Measurements from ENCODE around the gene PRKG1. TPM values are rescaled to one million over a fixed set of nuclear protein-coding genes. Genes with fewer than 3 reads are reported as not detected.

Gene PRKG1
- total RNA-seq, 1 donor, result 1.2 TPM

- Histone ChIP-seq H3K4me3 (ENCODE audit: low read length) (no peak overlapping the region), H3K9me3 (ENCODE audit: low read depth, low read length) (no peaks in the 10 kb centered on the region), H3K4me1 (ENCODE audit: insufficient read depth, low read length) (no peaks in the 10 kb centered on the region), H3K27me3 (ENCODE audit: insufficient read depth, low read length) (no peaks in the 10 kb centered on the region)
These were observed 233.8 kb downstream of the PRKG1 start for GRCh38 chr10:51308116-51308515.

DNA sequence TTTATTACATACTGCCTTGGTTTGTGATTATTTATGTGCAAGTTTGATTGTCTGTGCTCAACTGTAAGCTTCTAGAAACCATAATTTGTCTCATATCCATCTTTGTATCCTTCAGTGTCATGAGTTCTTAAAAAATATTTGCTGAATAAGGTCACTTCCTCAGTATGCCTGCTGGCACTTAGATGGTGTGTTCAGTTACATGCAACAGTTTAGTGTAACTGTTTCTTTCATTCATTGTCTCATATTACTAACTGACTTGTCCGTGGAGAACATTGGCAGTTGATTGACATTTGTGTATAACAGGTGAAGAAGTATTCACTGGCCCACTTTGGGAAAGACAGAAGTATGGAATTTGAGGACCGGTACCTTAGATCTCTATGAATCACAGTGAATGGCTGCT is 236.9 kb downstream of the PRKG1 start:
- no peak overlapping the region for H3K4me3 ChIP-seq (ENCODE audit: low read length)
- no peaks in the 10 kb centered on the region for H3K9me3 ChIP-seq (ENCODE audit: low read depth, low read length)
- no peaks in the 10 kb centered on the region for H3K4me1 ChIP-seq (ENCODE audit: insufficient read depth, low read length)
- no peaks in the 10 kb centered on the region for H3K27me3 ChIP-seq (ENCODE audit: insufficient read depth, low read length)

DNA sequence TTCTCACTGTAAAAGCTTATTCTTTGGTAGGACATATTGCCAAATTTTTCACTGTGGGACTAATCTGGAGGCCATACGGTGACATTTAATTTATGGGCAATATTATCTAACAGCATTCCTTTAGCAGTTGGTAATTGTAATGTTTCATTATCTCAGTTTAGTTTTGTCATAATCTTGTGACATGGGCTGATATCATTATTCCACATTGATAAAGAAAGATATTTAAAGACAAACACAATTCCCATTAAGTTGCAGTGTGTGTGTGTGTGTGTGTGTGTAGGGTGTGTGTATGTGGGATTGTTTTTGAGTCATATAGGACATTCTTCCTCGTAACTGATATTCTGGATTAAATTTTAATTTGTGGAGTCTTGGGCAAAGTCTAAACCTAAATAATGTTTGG is 238.5 kb downstream of the PRKG1 start:
- no peak overlapping the region for H3K4me3 ChIP-seq (ENCODE audit: low read length)
- no peaks in the 10 kb centered on the region for H3K27me3 ChIP-seq (ENCODE audit: insufficient read depth, low read length)
- H3K9me3 ChIP-seq (ENCODE audit: low read depth, low read length), result no peaks in the 10 kb centered on the region
- no peaks in the 10 kb centered on the region for H3K4me1 ChIP-seq (ENCODE audit: insufficient read depth, low read length)

DNA sequence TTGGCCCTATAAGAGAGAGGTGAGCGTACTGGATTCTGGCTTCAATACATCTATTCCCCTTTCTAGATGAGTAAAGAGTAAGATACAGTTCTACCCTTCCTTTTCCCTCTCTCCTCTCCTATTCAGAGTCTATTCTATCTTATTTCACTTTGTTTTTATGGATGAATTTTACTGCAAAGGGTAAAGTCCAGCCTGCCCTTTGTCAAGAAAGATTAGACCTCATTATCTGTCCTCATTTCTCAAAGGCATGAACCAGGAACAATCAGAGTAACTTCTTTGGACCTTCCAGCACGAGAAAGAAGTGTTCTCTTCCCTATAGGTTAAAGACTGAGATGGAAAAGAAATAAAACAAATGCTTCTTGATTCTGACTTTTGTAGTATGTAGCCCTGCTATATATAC is 239.0 kb downstream of the PRKG1 start:
- H3K4me3 ChIP-seq (ENCODE audit: low read length), result no peak overlapping the region
- no peaks in the 10 kb centered on the region for H3K4me1 ChIP-seq (ENCODE audit: insufficient read depth, low read length)
- no peaks in the 10 kb centered on the region for H3K9me3 ChIP-seq (ENCODE audit: low read depth, low read length)
- no peaks in the 10 kb centered on the region for H3K27me3 ChIP-seq (ENCODE audit: insufficient read depth, low read length)

DNA sequence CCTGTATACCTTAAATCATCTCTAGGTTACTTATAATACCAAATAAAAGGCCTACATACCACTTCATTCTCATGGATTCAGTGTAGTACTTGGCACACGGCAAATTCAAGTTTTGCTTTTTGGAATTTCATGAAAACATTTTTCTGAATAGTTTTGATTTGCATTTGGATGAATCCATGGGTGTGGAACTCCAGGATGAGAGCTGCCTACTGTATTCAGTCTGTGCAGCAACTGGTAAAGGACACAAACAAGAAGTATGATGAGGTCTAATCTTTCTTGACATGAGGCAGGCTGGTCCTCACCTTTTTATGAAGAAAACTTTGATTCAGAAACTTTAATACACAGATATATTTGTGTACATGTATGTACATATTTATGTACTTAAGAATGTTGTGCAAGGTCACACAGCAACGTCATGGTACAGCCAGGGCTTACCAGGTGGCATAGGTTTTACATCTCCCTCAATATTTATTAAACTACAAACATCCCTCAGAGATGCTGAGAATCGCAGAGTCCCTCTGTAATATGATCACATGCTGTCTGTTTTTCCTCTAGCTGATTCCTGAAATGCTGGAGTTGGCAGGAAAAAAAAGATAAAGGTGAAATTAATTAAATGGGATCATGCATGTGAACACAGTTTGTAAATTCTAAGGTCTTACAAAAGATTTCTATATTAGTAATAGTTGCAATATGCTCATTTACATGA is 239.6 kb downstream of the PRKG1 start:
- no peaks in the 10 kb centered on the region for H3K9me3 ChIP-seq (ENCODE audit: low read depth, low read length)

DNA sequence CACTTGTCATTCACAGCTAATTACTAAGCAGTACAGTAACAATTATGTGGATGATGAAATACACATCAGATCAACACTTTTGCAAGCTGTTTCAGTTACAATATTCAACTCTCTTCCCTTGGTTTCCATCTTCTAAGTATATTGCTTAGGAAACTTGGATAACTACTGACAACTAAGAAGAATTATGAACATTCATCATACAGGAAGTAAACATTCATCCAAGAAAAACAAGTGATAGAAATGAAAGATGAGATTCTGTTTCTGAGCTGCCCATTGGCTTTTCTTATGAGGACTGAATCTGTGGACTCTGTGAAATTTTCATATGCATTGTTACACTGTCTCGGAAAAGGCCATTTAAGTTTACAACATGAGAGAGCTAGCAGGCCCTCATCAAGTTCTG is 240.2 kb downstream of the PRKG1 start:
- Histone ChIP-seq H3K27me3 (ENCODE audit: insufficient read depth, low read length) (no peaks in the 10 kb centered on the region), H3K9me3 (ENCODE audit: low read depth, low read length) (no peaks in the 10 kb centered on the region), H3K4me1 (ENCODE audit: insufficient read depth, low read length) (no peaks in the 10 kb centered on the region), H3K4me3 (ENCODE audit: low read length) (no peak overlapping the region)

More for the DNA sequence above, 239.6 kb downstream of the PRKG1 start:
- Histone ChIP-seq H3K4me1 (ENCODE audit: insufficient read depth, low read length) (no peaks in the 10 kb centered on the region), H3K27me3 (ENCODE audit: insufficient read depth, low read length) (no peaks in the 10 kb centered on the region), H3K4me3 (ENCODE audit: low read length) (no peak overlapping the region)

DNA sequence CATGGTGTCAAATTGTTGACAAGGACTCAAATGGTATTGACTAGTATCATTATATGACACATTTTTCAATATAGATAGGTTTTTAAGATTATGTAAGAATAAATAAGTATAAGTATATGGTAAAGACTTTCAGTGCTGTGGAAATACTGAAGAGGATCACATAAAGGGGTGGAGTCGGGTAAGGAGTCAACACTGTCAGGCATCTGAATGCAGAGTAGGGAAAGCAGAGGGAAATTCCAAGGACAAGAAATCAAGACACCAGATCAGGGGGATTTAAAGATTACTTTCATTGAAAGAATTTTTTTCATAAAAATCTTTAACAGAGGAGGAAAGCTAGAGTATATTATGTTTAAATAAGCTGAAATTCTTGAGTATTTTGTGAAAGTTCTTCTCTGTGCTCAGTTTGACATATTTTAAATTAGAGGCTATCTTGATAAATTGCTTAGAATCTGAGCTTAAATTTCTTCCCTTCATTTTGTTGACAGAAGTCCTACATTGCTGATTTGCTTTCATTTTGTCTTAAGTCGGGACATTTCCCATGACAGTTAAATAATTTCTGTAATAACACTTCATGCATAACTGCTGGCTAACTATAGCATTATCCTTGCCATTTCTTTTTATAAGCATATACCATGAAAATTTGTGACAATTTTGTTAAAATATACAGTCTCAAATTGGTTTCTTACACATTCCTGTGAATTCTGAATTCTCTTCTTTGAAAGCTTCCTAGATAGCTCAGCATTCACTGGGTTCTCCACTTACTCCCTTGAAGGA is 244.3 kb downstream of the PRKG1 start:
- Histone ChIP-seq H3K27me3 (ENCODE audit: insufficient read depth, low read length) (no peaks in the 10 kb centered on the region), H3K4me1 (ENCODE audit: insufficient read depth, low read length) (no peaks in the 10 kb centered on the region)

GRCh38 chr10:51319173-51319435 is 244.8 kb downstream of the PRKG1 start:
- Histone ChIP-seq H3K9me3 (ENCODE audit: low read depth, low read length) (no peaks in the 10 kb centered on the region), H3K4me3 (ENCODE audit: low read length) (no peak overlapping the region), H3K27me3 (ENCODE audit: insufficient read depth, low read length) (no peaks in the 10 kb centered on the region), H3K4me1 (ENCODE audit: insufficient read depth, low read length) (no peaks in the 10 kb centered on the region)

More for the DNA sequence above, 244.3 kb downstream of the PRKG1 start:
- Histone ChIP-seq H3K4me3 (ENCODE audit: low read length) (no peak overlapping the region), H3K9me3 (ENCODE audit: low read depth, low read length) (no peaks in the 10 kb centered on the region)

DNA sequence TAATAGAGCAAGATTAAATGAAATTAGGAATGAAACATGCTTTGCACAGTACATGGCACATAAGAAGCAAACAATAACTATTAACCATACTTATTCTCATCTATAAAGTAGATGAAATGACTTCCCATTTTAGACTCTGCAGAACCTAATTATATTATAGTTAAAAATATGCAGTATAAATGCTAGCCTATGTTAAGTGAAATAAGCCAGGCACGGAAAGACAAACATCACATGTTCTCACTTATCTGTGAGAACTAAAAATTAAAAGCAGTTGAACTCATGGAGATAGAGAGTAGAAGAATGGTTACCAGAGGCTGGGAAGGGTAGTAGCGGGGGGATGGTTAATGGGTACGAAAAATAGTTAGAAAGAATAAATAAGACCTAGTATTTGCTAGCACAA is 247.0 kb downstream of the PRKG1 start:
- Histone ChIP-seq H3K27me3 (ENCODE audit: insufficient read depth, low read length) (no peaks in the 10 kb centered on the region), H3K4me3 (ENCODE audit: low read length) (no peak overlapping the region), H3K4me1 (ENCODE audit: insufficient read depth, low read length) (no peaks in the 10 kb centered on the region), H3K9me3 (ENCODE audit: low read depth, low read length) (no peaks in the 10 kb centered on the region)

- Histone ChIP-seq H3K4me1 (ENCODE audit: insufficient read depth, low read length) (no peaks in the 10 kb centered on the region), H3K9me3 (ENCODE audit: low read depth, low read length) (no peaks in the 10 kb centered on the region), H3K4me3 (ENCODE audit: low read length) (no peak overlapping the region), H3K27me3 (ENCODE audit: insufficient read depth, low read length) (no peaks in the 10 kb centered on the region)
These were observed 247.7 kb downstream of the PRKG1 start for GRCh38 chr10:51321980-51322379.

DNA sequence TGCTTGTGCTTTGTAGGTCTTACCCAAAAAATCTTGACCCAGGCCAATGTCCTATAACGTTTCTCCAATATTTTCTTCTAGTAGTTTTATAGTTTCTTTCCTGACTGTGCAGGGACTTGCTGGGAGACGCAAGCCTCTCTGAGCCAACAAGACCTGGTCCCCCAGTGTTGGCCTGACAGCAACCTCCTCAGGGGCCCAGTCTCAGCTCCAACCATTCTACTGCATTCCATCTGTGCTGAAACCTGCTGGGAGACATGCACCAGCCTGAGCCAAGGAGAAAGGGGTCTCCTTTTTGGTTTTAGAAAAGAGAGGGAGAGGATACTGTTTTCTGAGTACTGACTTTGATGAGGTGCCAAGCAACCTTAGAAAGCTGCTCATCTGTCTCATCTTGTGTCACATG is 251.4 kb downstream of the PRKG1 start:
- H3K4me3 ChIP-seq (ENCODE audit: low read length), result no peak overlapping the region
- H3K9me3 ChIP-seq (ENCODE audit: low read depth, low read length), result no peaks in the 10 kb centered on the region
- H3K27me3 ChIP-seq (ENCODE audit: insufficient read depth, low read length), result no peaks in the 10 kb centered on the region
- H3K4me1 ChIP-seq (ENCODE audit: insufficient read depth, low read length), result no peaks in the 10 kb centered on the region

DNA sequence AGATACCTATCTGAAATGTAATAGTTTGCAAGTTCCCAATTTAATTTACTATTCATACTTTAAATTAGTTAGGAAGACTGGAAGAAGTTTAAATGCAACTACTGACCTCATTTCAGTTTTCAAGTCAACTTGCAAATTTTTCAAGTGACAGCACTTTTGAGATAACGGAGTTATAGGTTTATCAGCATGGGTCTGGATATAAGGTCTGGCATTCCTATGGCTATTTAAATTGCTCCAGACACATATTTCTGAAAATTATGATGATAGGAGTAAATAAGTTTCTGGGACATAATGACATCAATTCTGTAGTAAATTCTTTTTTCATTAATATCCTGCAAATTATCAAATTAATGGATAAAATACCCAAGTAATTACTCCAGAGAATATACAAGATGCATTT is 251.9 kb downstream of the PRKG1 start:
- no peaks in the 10 kb centered on the region for H3K27me3 ChIP-seq (ENCODE audit: insufficient read depth, low read length)
- H3K4me3 ChIP-seq (ENCODE audit: low read length), result no peak overlapping the region
- H3K4me1 ChIP-seq (ENCODE audit: insufficient read depth, low read length), result no peaks in the 10 kb centered on the region
- H3K9me3 ChIP-seq (ENCODE audit: low read depth, low read length), result no peaks in the 10 kb centered on the region

DNA sequence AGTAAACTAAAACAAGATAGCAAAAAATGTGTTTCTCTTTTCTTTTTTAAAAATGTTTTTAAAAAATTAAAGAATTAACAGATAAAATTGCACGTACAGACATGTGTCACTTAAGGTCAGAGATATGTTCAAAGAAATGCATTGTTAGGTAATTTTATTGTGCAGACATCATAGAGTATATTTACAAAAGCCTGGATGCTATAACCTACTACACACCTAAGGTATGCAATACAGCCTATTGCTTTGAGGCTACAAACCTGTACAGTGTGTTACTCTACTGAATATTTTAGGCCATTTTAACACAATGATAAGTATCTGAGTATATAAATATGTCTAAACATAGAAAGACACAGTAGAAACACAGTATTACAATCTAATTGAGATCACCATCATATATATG is 253.1 kb downstream of the PRKG1 start:
- no peaks in the 10 kb centered on the region for H3K4me1 ChIP-seq (ENCODE audit: insufficient read depth, low read length)
- no peak overlapping the region for H3K4me3 ChIP-seq (ENCODE audit: low read length)
- H3K9me3 ChIP-seq (ENCODE audit: low read depth, low read length), result no peaks in the 10 kb centered on the region
- H3K27me3 ChIP-seq (ENCODE audit: insufficient read depth, low read length), result no peaks in the 10 kb centered on the region

GRCh38 chr10:51340366-51340765 is 266.1 kb downstream of the PRKG1 start:
- H3K4me3 ChIP-seq (ENCODE audit: low read length), result no peak overlapping the region
- no peaks in the 10 kb centered on the region for H3K27me3 ChIP-seq (ENCODE audit: insufficient read depth, low read length)
- no peaks in the 10 kb centered on the region for H3K9me3 ChIP-seq (ENCODE audit: low read depth, low read length)
- H3K4me1 ChIP-seq (ENCODE audit: insufficient read depth, low read length), result no peaks in the 10 kb centered on the region

DNA sequence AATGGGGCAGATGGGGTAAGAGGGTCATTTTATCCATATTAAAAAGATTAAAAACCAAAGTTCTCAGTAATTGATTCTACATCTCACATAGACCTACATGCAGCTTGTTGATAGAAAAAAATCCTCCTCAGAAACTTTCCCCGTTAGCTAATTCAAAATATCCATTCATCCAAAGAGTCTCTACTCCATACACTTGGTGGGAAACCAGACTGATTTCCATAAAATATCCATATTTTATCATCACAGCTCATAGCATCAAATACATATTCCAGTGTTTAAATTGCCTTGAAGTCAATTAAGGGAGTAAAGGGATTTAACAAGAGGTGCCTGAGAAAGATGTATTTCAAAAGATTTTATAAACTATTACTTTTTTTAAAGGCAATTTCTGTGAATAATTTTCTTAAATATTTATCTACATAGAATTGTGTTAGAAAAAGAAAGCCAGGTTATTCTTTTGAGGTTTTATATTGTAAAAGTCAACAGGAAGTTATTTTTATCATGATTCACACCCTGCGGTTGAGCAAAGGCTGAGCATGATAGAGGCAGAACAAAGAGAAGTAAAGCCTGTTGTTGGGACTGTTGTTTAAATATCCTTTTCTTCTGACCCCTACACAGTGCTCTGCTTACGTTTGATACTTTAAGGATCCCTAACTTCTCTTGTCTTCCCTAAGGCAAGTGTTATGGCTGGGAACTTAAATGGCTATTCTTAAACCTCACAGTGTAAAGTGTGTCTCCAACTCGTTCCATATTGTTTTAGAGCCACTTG is 266.7 kb downstream of the PRKG1 start:
- Histone ChIP-seq H3K4me3 (ENCODE audit: low read length) (no peak overlapping the region), H3K9me3 (ENCODE audit: low read depth, low read length) (no peaks in the 10 kb centered on the region), H3K27me3 (ENCODE audit: insufficient read depth, low read length) (no peaks in the 10 kb centered on the region), H3K4me1 (ENCODE audit: insufficient read depth, low read length) (no peaks in the 10 kb centered on the region)
